Tibial nerve (tissue), 4 donors: ENCODE data around the gene FXYD7. TPM values are rescaled to one million over a fixed set of nuclear protein-coding genes. Genes with fewer than 3 reads are reported as not detected.

Source experiments
- DNase-seq, 2 donors: peaks; one replicate each; pipeline ENCODE4 v3.0.0-alpha.2; 2019; ENCODE audit warnings: low spot score in 2 of 2
- H3K27ac ChIP-seq, 4 donors: fragments of 200-600 bp; sonication (generic) in 3 of 4; one replicate each; pipeline ENCODE4 v1.5.1; 2017 to 2019; ENCODE audit warnings: mild to moderate bottlenecking in 1 of 4
- H3K27me3 ChIP-seq, 2 donors: fragments of 200-600 bp; sonication (generic) in 1 of 2; one replicate each; pipeline versions ENCODE4 v1.5.1 to v1.6.0; 2017 to 2019
- H3K36me3 ChIP-seq, 3 donors: fragments of 200-600 bp; sonication (generic); one replicate each; pipeline ENCODE4 v1.5.1; 2018 to 2019
- H3K4me1 ChIP-seq, 4 donors: fragments of 200-600 bp; sonication (generic) in 3 of 4; one replicate each; pipeline ENCODE4 v1.5.1; 2017 to 2019
- H3K4me3 ChIP-seq, 4 donors: fragments of 200-600 bp; sonication (generic) in 3 of 4; one replicate each; pipeline ENCODE4 v1.5.1; 2017 to 2019; ENCODE audit warnings: mild to moderate bottlenecking in 1 of 4, moderate library complexity in 1 of 4
- H3K9me3 ChIP-seq, 4 donors: fragments of 200-600 bp; sonication (generic) in 3 of 4; one replicate each; pipeline ENCODE4 v1.5.1; 2017 to 2019
- EP300 ChIP-seq, 2 donors: sonication (generic); formaldehyde crosslinking; IDR thresholded peaks; one replicate each; pipeline ENCODE4 v1.6.1; 2017; ENCODE audit warnings: antibody characterized with exemption in 2 of 2, mild to moderate bottlenecking in 1 of 2
- POLR2A ChIP-seq, 2 donors: fragments of 450-650 bp; IDR thresholded peaks; one replicate each; pipeline ENCODE4 v1.6.1; 2017; ENCODE audit warnings: antibody characterized with exemption in 2 of 2, mild to moderate bottlenecking in 2 of 2, moderate library complexity in 2 of 2
- WGBS, 2 donors: methylation state at CpG; one replicate each; pipeline ENCODE4 v1.1.5; 2018; 5-methylcytosine and 5-hydroxymethylcytosine counted together
- total RNA-seq, 4 donors: library from RNA; depleted of rRNA; stranded (reverse); fragments of >200 nt; gene quantifications; one replicate each; pipeline ENCODE4 v1.1.0, GENCODE V29; 2016
- TF ChIP-seq, protein P1 (sequence below), 5 experiments: fragments of 200-600 bp in 3 of 5; fragments of 450-650 bp in 2 of 5; sonication (generic) in 3 of 5; IDR thresholded peaks; one replicate each; pipeline ENCODE4 v1.5.1; 2016 to 2019; ENCODE audit warnings: antibody characterized with exemption in 5 of 5, mild to moderate bottlenecking in 3 of 5, moderate library complexity in 2 of 5

FXYD7 gene
- total RNA-seq, 4 donors from 2014 or later, result 2.5 to 5.9 (median 5.7) TPM; not detected in 1

DNA sequence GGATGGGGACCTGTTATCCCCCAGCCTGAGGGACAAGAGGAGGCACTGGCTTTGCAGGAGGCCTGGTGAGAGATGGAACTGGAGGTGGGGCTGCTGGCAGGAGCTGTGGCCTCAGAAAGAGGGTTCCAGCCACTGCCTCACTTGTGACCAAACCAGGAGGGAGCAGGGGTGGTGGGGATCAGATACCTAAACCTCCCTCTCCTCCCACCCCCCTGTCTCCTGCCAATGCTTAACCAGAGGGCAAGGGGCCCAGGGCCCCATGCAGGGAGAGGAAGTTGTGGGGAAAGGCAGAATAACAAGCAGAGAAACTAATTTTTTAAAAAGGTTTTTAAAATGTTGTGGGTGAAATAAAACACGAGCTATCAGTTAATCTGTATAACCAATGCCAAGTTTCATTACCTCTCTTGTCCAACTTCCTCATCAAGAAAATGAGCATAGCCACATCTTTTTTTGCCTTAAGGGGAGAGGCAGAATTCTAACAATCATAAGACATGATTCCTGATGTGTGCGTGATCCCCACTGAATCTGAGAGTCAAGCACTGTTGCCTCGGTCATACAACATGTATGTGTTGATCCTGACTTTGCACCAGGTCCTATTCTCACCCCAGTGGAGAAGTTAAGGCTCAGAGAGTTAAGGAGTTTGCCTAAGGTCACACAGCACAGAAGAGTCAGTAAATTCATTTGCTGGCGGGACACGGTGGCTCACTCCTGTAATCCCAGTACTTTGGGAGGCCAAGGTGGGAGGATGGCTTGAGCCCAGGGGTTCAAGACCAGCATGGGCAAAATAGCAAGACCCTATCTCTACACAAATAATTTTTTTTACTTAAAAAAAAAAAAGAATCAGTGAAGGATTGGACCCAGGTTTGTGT lies 24.4 kb downstream of the FXYD7 start:
- no peaks in the 10 kb centered on the region for H3K4me1 ChIP-seq
- TF ChIP-seq EP300 (IDR thresholded peaks at IDR 0.05) (no peak), POLR2A (IDR thresholded peaks at IDR 0.05) (no peak)
- TF ChIP-seq, protein P1, sequence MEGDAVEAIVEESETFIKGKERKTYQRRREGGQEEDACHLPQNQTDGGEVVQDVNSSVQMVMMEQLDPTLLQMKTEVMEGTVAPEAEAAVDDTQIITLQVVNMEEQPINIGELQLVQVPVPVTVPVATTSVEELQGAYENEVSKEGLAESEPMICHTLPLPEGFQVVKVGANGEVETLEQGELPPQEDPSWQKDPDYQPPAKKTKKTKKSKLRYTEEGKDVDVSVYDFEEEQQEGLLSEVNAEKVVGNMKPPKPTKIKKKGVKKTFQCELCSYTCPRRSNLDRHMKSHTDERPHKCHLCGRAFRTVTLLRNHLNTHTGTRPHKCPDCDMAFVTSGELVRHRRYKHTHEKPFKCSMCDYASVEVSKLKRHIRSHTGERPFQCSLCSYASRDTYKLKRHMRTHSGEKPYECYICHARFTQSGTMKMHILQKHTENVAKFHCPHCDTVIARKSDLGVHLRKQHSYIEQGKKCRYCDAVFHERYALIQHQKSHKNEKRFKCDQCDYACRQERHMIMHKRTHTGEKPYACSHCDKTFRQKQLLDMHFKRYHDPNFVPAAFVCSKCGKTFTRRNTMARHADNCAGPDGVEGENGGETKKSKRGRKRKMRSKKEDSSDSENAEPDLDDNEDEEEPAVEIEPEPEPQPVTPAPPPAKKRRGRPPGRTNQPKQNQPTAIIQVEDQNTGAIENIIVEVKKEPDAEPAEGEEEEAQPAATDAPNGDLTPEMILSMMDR (IDR thresholded peaks at IDR 0.05), result no peak
- peak overlapping the region in 1 of 4 donors; percentile 36 for H3K27ac ChIP-seq
- H3K4me3 ChIP-seq, result no peak overlapping the region
- DNase-seq, result no peak
- peaks cover 0 to 74% (median 0%) of the 10 kb centered on the region in 3 donors for H3K36me3 ChIP-seq
- 74 to 86% methylated on average over 5 of the region's 5 CpGs for WGBS, 2 donors
- peaks cover 0 to 43% (median 0%) of the 10 kb centered on the region in 4 donors for H3K9me3 ChIP-seq
- no peaks in the 10 kb centered on the region for H3K27me3 ChIP-seq

DNA sequence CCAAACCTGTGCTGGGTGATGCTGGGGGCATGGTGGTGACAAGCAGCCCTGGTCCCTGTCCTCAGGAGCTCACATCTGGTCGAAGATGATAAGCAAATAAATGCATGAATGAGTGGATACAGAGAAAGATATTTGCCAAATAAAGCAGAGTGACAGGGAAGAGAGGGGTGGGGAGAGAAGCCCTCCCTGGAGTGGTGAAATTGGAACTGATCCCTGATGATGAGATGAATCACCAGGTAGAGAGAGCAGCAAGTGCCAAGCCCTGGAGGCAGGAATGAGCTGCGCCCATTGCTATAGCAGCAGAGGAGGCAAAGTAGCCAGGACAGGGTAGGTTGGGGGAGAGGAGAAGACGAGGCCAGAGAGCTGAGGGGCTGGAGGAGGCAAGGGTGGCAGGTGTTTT lies 25.1 kb downstream of the FXYD7 start:
- TF ChIP-seq, protein P1 (IDR thresholded peaks at IDR 0.05), result no peak
- TF ChIP-seq POLR2A (IDR thresholded peaks at IDR 0.05) (no peak), EP300 (IDR thresholded peaks at IDR 0.05) (no peak)

DNA sequence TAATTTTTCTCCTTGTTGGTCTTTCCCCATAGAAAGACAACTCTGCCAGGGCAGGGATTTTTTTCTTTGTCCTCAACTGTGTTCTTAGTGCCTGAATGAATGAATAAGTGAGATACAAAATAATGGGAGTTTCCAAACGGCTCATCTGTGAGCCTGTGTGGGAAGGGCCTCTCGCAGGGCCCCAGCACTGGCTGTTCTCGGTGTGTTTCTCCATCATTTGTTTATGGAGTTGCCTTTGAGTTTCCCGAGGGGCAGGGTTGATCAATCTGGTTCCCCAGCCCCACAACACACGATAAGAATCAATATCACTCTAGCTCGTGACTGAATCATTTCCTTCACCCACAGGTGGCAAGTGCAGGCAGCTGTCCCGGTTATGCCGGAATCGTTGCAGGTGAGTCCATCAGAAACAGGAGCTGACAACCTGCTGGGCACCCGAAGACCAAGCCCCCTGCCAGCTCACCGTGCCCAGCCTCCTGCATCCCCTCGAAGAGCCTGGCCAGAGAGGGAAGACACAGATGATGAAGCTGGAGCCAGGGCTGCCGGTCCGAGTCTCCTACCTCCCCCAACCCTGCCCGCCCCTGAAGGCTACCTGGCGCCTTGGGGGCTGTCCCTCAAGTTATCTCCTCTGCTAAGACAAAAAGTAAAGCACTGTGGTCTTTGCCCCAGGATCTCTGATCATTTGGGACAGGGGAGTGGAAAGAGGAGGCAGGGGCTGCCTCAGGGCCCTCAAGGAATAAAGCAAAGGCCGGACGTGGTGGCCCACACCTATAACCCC lies 26.4 kb downstream of the FXYD7 start:
- WGBS, 2 donors, result 77 to 85% methylated on average over 13 to 18 of the region's 18 CpGs
- H3K27ac ChIP-seq, result peak overlapping the region in 1 of 4 donors; percentile 46
- no peak for DNase-seq

More for the DNA sequence above, 25.1 kb downstream of the FXYD7 start:
- no peak for DNase-seq
- H3K27me3 ChIP-seq, result no peaks in the 10 kb centered on the region
- peaks cover 0 to 67% (median 0%) of the 10 kb centered on the region in 3 donors for H3K36me3 ChIP-seq
- H3K4me1 ChIP-seq, result no peaks in the 10 kb centered on the region
- WGBS, 2 donors, result 81 to 88% methylated on average over 3 of the region's 3 CpGs
- peaks cover 0 to 36% (median 0%) of the 10 kb centered on the region in 4 donors for H3K9me3 ChIP-seq
- H3K4me3 ChIP-seq, result no peak overlapping the region
- H3K27ac ChIP-seq, result no peak overlapping the region

DNA sequence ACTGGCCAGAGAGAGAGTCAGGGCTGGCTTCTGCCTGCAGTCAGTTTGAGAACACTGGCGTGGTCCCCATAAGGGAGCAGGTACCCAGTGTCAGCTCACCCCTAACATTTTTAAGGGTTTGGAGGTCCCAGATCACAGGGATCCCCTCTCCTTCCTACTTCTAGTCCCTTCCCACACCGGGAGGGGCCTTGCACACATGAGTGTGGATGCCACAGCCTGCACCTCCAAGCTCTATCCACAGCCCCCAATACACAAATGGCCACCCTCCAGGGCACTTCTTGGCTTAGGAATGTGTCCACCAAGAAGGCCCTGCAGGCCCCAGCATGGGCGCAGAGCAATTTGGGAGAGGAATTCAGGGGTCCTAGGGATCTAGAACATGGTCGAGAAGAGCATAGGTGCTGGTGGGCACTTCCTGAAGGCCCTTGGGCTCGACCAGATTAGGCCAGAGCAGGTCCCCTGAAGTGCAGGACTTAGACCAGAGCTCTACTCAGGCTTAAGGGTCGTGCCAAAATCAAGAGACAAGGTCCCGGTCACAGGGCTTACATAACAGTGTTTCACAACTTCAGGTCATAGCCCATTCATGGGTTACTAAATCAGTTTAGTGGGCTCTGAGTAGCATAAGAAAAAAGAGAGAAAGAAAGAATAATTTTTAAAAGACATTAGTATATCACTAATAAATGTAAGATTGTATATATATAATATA lies 27.5 kb downstream of the FXYD7 start:
- H3K9me3 ChIP-seq, result peaks cover 0 to 17% (median 0%) of the 10 kb centered on the region in 4 donors
- H3K27ac ChIP-seq, result peak overlapping the region in 1 of 4 donors; percentile 46
- no peaks in the 10 kb centered on the region for H3K27me3 ChIP-seq
- TF ChIP-seq EP300 (IDR thresholded peaks at IDR 0.05) (no peak), POLR2A (IDR thresholded peaks at IDR 0.05) (no peak)
- TF ChIP-seq, protein P1 (IDR thresholded peaks at IDR 0.05), result no peak
- DNase-seq, result peak in 1 of 2 donors; percentile 28
- H3K4me1 ChIP-seq, result no peaks in the 10 kb centered on the region
- peaks cover 0 to 44% (median 0%) of the 10 kb centered on the region in 3 donors for H3K36me3 ChIP-seq
- WGBS, 2 donors, result 71 to 76% methylated on average over 7 of the region's 7 CpGs
- no peak overlapping the region for H3K4me3 ChIP-seq

More for the DNA sequence above, 26.4 kb downstream of the FXYD7 start:
- Histone ChIP-seq H3K4me3 (no peak overlapping the region), H3K4me1 (no peaks in the 10 kb centered on the region), H3K27me3 (no peaks in the 10 kb centered on the region), H3K9me3 (peaks cover 0 to 25% (median 0%) of the 10 kb centered on the region in 4 donors), H3K36me3 (peaks cover 0 to 55% (median 0%) of the 10 kb centered on the region in 3 donors)
- TF ChIP-seq, protein P1 (IDR thresholded peaks at IDR 0.05), result no peak
- TF ChIP-seq EP300 (IDR thresholded peaks at IDR 0.05) (no peak), POLR2A (IDR thresholded peaks at IDR 0.05) (no peak)
